Mesothelial cell of epicardium (in vitro differentiated cells): Measurements from ENCODE around the gene PKP1. TPM values are rescaled to one million over a fixed set of nuclear protein-coding genes. Genes with fewer than 3 reads are reported as not detected.
"Not testable (repeated sequence)": the region's sequence is repeated elsewhere in the genome, so short reads cannot be mapped to it uniquely, and the experiment has no call there.

Experiments used
- DNase-seq, 2 experiments: peaks; one replicate each; pipeline ENCODE4 v3.0.0; 2021; ENCODE audit warnings: low spot score in 2 of 2; ENCODE audit not compliant: unreplicated experiment in 2 of 2
- H3K27ac Mint-ChIP-seq: 2 replicates; pipeline ENCODE4 v1.8.0; 2021; ENCODE audit warnings: mixed read lengths
- H3K27me3 Mint-ChIP-seq: 2 replicates; pipeline ENCODE4 v1.8.0; 2021; ENCODE audit warnings: low read depth, mixed read lengths
- H3K36me3 Mint-ChIP-seq: 2 replicates; pipeline ENCODE4 v1.8.0; 2021; ENCODE audit warnings: mixed read lengths
- H3K4me1 Mint-ChIP-seq: 2 replicates; pipeline ENCODE4 v1.8.0; 2021; ENCODE audit warnings: mixed read lengths
- H3K4me3 Mint-ChIP-seq: 2 replicates; pipeline ENCODE4 v1.8.0; 2021; ENCODE audit warnings: mild to moderate bottlenecking, moderate library complexity, mixed read lengths
- H3K9me3 Mint-ChIP-seq: 2 replicates; pipeline ENCODE4 v1.8.0; 2021; ENCODE audit warnings: mixed read lengths
- total RNA-seq: library from RNA; stranded (reverse); gene quantifications from 3 replicates; pipeline ENCODE4 v1.2.1, GENCODE V29; 2021
- TF ChIP-seq, protein P1 (sequence below): fragments of 200-600 bp; sonication (generic); IDR thresholded peaks from one replicate; pipeline ENCODE4 v1.5.0; 2021; ENCODE audit warnings: antibody characterized with exemption; ENCODE audit not compliant: unreplicated experiment

Gene PKP1
- total RNA-seq, 1 donor from 2014 or later, result 0.54 TPM

DNA sequence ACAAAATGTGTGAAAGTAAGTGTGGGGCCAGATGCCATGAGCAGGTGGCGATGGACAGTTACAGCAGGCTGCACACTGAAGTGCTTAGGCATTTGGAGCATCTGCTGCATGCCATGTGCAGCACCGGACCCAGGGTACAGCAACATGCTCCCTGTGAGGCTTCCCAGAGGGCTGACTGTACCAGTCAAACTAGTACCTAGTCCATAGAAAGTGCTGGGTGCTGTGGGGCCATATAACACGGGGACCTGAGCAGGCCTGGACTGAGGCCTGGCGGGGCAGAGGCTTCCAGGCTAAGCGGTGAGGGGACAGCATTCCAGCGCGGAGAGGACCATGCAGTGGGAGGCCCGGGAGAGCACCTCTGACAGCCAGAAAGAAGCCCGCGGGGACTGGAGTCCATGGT is 29.9 kb upstream of the PKP1 start:
- H3K27me3 Mint-ChIP-seq, result no peaks in the 10 kb centered on the region
- no peak overlapping the region for H3K27ac Mint-ChIP-seq
- H3K9me3 Mint-ChIP-seq, result no peaks in the 10 kb centered on the region
- TF ChIP-seq, protein P1, sequence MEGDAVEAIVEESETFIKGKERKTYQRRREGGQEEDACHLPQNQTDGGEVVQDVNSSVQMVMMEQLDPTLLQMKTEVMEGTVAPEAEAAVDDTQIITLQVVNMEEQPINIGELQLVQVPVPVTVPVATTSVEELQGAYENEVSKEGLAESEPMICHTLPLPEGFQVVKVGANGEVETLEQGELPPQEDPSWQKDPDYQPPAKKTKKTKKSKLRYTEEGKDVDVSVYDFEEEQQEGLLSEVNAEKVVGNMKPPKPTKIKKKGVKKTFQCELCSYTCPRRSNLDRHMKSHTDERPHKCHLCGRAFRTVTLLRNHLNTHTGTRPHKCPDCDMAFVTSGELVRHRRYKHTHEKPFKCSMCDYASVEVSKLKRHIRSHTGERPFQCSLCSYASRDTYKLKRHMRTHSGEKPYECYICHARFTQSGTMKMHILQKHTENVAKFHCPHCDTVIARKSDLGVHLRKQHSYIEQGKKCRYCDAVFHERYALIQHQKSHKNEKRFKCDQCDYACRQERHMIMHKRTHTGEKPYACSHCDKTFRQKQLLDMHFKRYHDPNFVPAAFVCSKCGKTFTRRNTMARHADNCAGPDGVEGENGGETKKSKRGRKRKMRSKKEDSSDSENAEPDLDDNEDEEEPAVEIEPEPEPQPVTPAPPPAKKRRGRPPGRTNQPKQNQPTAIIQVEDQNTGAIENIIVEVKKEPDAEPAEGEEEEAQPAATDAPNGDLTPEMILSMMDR, result no peak
- no peak overlapping the region for H3K4me3 Mint-ChIP-seq
- DNase-seq, result peak in 1 of 2 experiments; percentile 28
- no peaks in the 10 kb centered on the region for H3K4me1 Mint-ChIP-seq
- no peaks in the 10 kb centered on the region for H3K36me3 Mint-ChIP-seq

DNA sequence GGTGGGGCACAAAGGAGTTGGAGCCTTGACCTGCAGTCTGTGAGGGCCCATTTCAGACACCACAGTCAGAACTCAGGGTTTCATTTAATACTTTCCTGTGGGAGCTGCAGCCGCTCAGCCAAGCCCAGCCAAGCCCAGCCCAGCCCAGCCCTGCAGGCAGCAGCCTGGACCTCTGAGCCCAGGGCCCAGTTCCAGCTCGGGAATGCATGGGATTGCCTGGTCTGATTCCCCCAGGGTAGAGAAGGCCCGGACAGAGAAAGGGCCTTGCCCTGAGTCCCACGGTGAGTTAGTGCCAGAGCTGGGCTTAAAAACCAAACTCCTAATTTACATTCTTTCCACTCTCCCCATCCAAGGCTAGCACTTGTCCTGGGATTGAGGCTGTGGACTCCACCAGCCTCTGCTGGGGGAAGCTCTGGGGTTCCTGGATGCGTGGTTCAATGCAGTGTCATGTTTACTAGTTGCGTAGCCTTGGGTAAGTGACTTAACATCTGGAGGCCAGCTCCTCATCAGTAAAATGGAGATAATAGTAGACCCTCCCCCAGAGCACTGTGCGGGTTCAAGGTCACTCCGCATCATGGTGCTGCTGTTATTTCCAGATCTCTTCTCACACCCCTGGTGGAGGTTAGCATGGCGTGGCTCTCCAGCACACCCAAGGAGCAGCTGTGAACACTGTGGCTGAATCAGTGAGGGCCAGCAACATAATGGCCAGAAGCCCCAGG is 29.2 kb upstream of the PKP1 start:
- TF ChIP-seq, protein P1, result no peak
- Mint-ChIP-seq H3K4me3 (no peak overlapping the region), H3K27me3 (no peaks in the 10 kb centered on the region), H3K36me3 (no peaks in the 10 kb centered on the region), H3K27ac (no peak overlapping the region), H3K9me3 (no peaks in the 10 kb centered on the region), H3K4me1 (no peaks in the 10 kb centered on the region)
- DNase-seq, result peak in 1 of 2 experiments; percentile 34

- Mint-ChIP-seq H3K4me3 (no peak overlapping the region), H3K27me3 (peaks cover 3% of the 10 kb centered on the region), H3K4me1 (peaks cover 3% of the 10 kb centered on the region), H3K9me3 (no peaks in the 10 kb centered on the region), H3K27ac (no peak overlapping the region), H3K36me3 (no peaks in the 10 kb centered on the region)
- TF ChIP-seq, protein P1, result peak; percentile 97
- DNase-seq, result peak; percentile 65 to 93
Observed at GRCh38 chr1:201254625-201255478, 28.5 kb upstream of the PKP1 start.

GRCh38 chr1:201255479-201256362 is 27.6 kb upstream of the PKP1 start:
- peak in 1 of 2 experiments; percentile 36 for DNase-seq
- peaks cover 11% of the 10 kb centered on the region for H3K27me3 Mint-ChIP-seq
- TF ChIP-seq, protein P1, result no peak
- H3K36me3 Mint-ChIP-seq, result no peaks in the 10 kb centered on the region
- H3K4me3 Mint-ChIP-seq, result no peak overlapping the region
- no peak overlapping the region for H3K27ac Mint-ChIP-seq
- no peaks in the 10 kb centered on the region for H3K9me3 Mint-ChIP-seq
- peaks cover 5% of the 10 kb centered on the region for H3K4me1 Mint-ChIP-seq

- not testable (repeated sequence) for DNase-seq, H3K4me3 Mint-ChIP-seq, H3K4me1 Mint-ChIP-seq, H3K36me3 Mint-ChIP-seq, H3K27ac Mint-ChIP-seq, H3K9me3 Mint-ChIP-seq
- H3K27me3 Mint-ChIP-seq, result peaks cover 22% of the 10 kb centered on the region
Observed at GRCh38 chr1:201258132-201258531, 25.2 kb upstream of the PKP1 start.
